Epithelial cell of prostate (primary cell): ENCODE data around the gene ADAM30.
A peak's percentile ranks its signal among the peaks of the same experiment; 100 is the strongest.
"Not testable (repeated sequence)": the region's sequence is repeated elsewhere in the genome, so short reads cannot be mapped to it uniquely, and the experiment has no call there.

Experiments used
- DNase-seq: peaks from one replicate; pipeline ENCODE4 v3.0.0-alpha.2; 2011; ENCODE audit warnings: low read depth, low spot score
- H3K27ac ChIP-seq: fragments of 450-650 bp; 2 replicates; pipeline ENCODE4 v1.5.1; 2017; ENCODE audit warnings: mild to moderate bottlenecking

Gene ADAM30

GRCh38 chr1:119879510-119880434, 16.5 kb downstream of the ADAM30 start:
- no peak for DNase-seq

DNA sequence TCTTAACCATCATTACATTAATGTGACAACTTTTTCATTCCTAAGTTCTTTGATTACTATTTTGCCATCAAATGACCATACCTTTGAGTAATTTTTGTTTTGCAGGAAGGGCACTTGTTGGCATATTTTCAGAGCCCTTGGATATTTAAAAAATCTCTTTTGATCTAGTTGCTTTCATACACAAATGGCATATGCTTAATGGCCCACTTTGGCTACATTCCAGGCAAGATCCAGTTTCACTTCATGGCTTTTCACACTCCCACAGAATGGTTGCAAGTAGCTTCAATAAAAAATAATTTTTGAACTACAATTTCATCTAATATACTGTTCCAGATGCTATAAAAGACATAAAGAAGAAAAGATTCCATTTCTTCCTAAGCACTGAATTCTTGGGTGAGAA, 18.1 kb downstream of the ADAM30 start:
- no peak for DNase-seq
- H3K27ac ChIP-seq, result no peak overlapping the region

More at GRCh38 chr1:119879510-119880434, 16.5 kb downstream of the ADAM30 start:
- H3K27ac ChIP-seq, result no peak overlapping the region

- no peak for DNase-seq
Observed at GRCh38 chr1:119874186-119874585, 22.1 kb downstream of the ADAM30 start.

GRCh38 chr1:119873135-119874015, 22.9 kb downstream of the ADAM30 start:
- peak; percentile 6 for DNase-seq
- H3K27ac ChIP-seq, result no peak overlapping the region

More at GRCh38 chr1:119874186-119874585, 22.1 kb downstream of the ADAM30 start:
- no peak overlapping the region for H3K27ac ChIP-seq

GRCh38 chr1:119871881-119872280, 24.4 kb downstream of the ADAM30 start:
- H3K27ac ChIP-seq, result no peak overlapping the region
- no peak for DNase-seq

GRCh38 chr1:119870917-119871596, 25.3 kb downstream of the ADAM30 start:
- DNase-seq, result no peak
- no peak overlapping the region for H3K27ac ChIP-seq

DNA sequence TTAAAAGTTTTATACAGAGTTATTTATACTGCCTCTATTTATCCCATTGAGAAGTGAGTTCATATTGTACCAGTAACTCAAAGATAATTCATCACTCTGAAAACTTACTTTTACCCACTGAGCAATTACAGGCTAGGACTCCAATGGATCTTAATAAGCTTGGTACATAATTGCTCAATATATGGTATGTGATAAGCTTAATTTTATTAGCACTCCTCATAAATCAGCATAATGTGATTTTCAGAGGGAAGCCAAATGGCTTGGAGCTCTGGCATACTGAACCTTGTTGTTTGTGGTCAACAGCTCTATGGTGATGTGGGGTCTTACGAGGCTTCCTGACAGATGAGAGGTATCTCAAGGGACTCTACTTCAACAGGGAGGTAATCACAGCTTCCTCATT, 26.3 kb downstream of the ADAM30 start:
- no peak overlapping the region for H3K27ac ChIP-seq
- no peak for DNase-seq

DNA sequence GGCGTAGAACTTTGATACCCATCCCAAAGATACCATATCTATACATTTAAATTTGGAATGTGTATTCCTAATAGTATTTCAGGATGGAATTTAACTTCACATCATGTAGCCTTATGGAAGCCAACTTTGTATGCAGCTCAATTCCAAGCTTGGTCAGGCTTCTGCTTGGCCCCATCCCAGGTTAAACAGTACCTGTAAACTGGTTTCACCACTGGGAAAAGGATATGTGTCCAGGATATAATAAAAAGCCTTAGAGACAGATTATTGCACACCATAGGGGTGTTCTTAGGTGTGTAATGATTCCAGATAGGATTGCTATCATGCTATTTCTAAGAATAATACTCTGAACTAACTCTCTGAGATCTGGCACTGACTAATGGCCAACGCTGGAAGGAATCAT, 28.1 kb downstream of the ADAM30 start:
- no peak for DNase-seq
- H3K27ac ChIP-seq, result no peak overlapping the region

DNA sequence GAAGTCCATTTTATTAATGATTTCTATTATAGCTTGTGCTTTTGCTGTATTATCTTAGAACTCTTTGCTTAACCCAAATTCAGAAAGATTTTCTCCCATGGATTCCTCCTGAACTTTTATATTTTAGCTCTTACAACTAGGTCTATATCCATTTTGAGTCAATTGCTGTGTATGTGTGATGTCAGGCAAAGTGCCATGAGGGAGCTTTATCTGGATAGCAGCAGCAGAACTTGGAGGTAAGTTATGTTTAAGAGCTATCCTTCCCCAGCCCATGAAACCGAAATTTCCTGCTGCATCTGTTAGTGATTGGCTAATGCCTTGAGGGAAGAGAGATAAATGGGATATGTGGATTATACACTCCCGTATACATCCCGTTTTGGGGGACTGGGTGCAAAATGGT, 29.9 kb downstream of the ADAM30 start:
- no peak for DNase-seq
- no peak overlapping the region for H3K27ac ChIP-seq

- no peak overlapping the region for H3K27ac ChIP-seq
- DNase-seq, result no peak
Observed at GRCh38 chr1:119865627-119866026, 30.7 kb downstream of the ADAM30 start.

DNA sequence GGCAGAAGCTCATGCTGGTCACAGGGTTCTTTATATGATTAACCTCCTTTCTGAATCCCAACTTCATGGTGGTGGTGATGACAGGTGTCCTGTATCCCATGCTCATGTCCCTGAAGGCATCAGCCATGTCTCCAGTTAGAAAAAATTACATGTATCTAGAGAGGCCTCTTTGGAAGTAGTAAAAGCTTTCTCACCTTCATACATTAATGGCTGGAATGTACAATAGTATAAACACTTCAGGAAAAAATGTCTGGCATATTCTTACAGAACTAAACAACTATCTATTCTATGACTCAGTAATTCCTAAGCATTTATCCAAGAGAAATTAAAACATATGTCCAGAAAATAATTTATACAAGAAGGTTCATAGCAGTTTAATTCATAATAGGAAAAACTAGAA, 34.0 kb downstream of the ADAM30 start:
- H3K27ac ChIP-seq, result no peak overlapping the region
- no peak for DNase-seq

DNA sequence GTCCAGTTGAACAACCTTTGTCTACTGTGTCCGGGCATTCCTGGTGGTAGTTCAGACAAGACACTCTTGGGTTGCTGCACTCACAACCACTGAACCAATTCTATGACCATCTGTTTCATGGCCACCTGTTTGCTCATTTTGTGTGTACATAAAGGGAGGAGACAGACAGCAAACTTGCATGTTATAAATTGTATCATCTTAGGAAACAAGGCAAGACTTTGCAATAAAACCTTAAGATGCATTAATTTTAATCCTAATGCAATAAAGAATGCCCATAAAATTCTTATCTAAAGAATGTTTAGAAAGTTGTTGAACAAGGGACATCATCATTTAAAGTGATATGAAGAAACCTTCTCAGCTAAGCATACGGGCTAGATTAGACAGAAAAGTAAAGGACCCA, 34.8 kb downstream of the ADAM30 start:
- H3K27ac ChIP-seq, result no peak overlapping the region
- no peak for DNase-seq

- DNase-seq, result peak; percentile 14
Observed at GRCh38 chr1:119859647-119860046, 36.7 kb downstream of the ADAM30 start.

DNA sequence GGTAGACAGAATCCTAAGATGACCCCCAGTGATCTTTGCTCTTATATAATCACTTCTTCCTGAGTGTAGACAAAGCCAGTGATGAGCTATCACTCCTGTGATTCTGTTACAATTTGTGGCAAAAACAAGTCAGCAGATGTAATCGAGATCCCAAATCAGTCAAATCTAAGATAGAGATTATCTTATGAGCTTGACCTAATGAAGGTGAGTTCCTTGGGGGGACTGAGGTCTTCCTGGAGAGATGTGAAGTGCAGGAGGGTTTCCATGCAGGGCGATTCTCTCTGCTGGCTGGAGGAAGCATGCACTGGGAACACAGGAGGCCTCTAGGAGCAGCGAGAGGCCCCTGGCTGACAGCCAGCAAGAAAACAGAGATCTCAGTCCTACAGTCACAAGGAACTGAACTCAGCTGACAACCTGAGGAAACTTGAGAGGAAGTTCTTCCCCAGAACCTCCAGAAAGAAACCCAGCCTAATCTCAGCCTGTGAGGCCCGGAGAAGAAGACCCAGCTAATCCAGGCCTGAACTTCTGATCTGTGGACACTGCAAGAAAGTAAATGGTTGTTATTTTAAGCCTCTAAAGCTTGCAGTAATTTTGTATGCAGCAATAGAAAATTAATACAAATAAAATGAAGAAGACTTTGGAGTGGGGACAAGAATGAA, 37.6 kb downstream of the ADAM30 start:
- DNase-seq, H3K27ac ChIP-seq: not testable (repeated sequence)

More at GRCh38 chr1:119859647-119860046, 36.7 kb downstream of the ADAM30 start:
- H3K27ac ChIP-seq, result no peak overlapping the region

- H3K27ac ChIP-seq, result no peak overlapping the region
- DNase-seq, result no peak
Observed at GRCh38 chr1:119858126-119858525, 38.2 kb downstream of the ADAM30 start.

DNA sequence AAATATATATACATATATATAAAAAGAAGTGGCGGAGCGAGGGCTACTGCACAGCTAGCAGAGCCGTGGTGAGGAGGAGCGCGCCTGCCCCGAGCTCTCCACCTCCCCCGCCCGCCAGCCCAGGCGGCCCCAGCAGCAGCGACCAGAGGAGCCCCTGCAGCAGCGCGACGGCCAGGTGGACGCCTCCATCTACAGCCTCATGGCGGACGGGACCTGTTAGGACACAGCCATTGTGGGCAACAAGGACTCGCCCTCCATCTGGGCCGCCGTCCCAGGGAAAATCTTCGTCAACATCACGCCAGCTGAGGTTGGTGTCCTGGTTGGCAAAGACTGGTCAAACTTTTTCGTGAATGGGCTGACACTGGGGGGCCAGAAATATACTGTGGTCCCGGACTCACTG, 43.2 kb downstream of the ADAM30 start:
- no peak for DNase-seq
- no peak overlapping the region for H3K27ac ChIP-seq

DNA sequence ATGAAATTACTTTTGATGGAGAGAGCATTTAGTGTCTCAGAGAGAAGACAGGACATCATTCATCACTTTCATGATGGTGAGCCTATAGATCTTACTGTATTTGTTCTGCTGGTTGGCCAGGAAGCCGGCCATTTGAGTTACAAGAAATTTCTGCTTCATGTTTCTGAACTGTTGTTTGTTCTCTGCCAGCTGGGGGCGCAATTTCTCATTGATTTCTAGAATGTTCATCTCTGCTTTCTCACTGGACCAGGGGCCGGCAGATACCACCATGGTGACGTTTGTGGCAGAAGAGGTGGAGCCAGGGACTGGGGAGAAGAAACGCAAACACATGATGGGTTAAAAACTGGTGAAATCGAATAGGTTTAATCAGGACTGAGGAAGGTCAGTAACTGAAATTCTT, 52.1 kb downstream of the ADAM30 start:
- not testable (repeated sequence) for DNase-seq, H3K27ac ChIP-seq
